HG02885 (cell line): Measurements from ENCODE around the gene CBARP.
"Not testable (repeated sequence)": the region's sequence is repeated elsewhere in the genome, so short reads cannot be mapped to it uniquely, and the experiment has no call there.

Experiments used
- ATAC-seq: cut with Tn5 transposase; IDR thresholded peaks from one replicate; pipeline ENCODE4 v1.9.1; 2021; ENCODE audit warnings: mild to moderate bottlenecking; ENCODE audit not compliant: unreplicated experiment, poor library complexity

Gene CBARP

DNA sequence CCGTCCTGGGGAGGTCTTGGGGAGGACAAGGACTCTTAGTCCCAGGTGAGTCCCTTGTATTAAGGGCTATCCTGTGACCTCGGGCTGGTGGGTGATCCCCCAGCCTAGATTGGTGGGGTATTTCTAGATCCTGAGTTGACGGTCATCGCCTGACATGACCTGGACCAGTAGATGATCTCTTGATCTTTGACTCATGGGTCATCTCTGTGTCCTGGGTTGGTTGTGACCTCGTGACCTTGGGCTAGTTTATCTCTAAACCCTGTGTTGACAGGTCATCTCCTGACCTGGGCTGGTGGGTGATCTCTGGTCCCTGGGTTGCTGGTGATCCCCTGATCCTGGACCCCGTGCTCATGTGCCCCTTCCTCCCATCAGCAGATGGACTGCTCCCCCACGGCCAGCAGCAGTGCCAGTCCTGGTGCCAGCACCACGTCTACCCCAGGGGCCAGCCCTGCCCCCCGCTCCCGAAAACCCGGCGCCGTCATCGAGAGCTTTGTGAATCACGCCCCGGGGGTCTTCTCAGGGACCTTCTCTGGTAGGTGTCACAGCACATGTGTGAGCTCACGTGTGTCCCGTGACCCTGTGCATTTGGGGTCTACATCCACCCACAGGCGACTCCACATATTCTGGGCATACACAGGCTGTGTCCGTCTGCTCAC, 16.9 kb upstream of the CBARP start:
- no peak for ATAC-seq

DNA sequence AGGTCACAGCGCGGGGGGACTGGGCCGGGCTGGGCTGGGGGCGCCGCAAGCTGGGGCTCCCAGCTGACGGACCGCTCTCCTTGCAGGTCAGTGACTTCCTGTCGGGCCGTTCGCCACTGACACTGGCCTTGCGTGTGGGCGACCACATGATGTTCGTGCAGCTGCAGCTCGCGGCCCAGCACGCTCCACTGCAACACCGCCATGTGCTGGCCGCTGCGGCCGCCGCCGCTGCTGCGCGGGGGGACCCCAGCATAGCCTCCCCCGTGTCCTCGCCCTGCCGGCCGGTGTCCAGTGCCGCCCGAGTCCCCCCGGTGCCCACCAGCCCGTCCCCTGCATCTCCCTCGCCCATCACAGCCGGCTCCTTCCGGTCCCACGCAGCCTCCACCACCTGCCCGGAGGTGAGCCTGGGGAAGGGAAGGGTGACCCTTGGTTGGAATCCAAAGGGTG, 16.3 kb upstream of the CBARP start:
- no peak for ATAC-seq

DNA sequence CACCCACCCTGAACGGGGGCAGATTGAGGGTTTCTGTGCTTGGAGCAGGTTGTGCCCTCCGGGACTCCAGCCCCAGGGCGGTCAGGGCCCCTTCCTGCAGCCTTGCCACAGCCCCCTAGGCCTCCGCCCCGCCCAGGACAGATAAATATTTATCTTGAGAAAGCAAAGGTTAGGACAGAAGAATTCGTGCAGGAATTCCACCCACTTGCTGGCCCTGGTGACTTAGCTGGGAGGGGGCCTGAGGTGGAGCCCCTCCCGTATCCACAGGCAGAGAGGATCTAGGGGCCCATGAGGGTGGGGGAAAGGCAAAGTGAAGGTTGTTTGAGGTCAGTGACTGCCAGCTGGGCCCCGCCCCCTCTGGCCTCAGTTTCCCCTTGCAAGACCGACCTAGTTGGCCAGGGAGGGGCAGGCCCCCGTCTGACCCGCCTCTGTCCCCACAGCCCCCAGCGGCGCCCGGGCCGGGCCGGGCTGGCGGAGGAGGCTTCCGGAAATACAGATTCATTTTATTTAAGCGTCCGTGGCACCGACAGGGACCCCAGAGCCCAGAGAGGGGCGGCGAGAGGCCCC, 15.8 kb upstream of the CBARP start:
- no peak for ATAC-seq

DNA sequence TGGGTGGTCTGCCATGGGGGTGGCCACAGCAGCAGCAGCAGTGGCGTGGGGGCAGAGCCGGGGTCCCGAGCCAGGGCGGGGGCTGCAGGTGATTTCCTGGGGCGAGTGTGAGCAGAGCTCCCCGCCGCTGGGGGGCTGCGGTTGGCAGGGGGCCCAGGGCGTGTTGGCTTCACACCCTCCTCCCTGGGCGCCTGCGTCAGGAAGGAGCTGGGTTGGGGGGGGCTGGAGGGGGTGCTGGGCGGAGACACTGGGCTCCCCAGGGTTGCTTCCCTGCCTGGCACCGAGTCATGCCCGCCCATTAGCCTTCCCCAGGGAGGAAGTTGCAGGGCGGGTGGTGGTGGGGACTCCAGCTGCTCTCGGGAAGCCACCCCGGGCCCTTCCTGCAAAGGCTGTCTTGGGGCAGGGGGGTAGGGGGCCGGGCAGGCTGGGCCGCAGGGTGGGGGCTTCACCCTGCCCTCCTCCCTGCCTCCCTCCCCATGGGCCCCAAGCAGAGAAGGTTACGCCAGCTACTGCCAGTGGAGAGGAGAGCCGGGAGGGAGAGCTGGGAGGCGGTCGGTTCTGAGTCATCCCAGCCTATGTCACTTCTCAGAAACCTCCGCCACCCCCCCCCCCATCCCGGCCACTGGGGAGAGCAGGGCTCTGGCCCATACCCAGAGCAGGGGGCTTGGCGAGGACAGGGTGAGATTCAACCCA, 15.2 kb upstream of the CBARP start:
- no peak for ATAC-seq

DNA sequence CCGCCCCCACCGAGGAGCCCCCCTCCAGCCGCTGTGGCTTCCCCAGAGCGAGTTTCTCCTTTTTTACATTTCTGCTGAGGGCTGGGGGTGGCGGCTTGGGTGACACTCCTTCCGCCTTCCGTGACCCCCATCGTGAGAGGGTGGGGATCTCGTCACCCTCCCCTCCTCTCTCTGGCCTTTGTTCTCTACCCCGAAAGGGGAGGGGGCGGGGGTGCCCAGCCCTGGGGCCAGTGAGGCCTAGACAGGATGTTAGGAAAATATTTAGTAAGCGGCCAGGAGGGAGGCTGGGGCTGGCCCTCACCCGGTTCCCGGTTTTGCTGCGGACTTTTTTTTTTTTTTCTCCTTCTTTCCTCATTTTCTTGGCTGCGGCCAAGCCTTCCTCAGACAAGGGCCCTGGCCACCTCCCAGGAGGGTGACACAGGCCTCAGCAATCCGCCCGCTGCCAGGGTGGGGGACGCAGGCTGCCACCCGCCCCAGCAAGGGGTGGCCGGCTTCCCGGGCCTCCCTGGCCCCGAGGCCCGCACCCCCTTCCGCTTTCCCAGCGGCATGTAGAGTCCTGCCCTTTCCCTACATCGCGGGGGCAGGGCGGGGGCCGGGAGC, 14.5 kb upstream of the CBARP start:
- no peak for ATAC-seq

DNA sequence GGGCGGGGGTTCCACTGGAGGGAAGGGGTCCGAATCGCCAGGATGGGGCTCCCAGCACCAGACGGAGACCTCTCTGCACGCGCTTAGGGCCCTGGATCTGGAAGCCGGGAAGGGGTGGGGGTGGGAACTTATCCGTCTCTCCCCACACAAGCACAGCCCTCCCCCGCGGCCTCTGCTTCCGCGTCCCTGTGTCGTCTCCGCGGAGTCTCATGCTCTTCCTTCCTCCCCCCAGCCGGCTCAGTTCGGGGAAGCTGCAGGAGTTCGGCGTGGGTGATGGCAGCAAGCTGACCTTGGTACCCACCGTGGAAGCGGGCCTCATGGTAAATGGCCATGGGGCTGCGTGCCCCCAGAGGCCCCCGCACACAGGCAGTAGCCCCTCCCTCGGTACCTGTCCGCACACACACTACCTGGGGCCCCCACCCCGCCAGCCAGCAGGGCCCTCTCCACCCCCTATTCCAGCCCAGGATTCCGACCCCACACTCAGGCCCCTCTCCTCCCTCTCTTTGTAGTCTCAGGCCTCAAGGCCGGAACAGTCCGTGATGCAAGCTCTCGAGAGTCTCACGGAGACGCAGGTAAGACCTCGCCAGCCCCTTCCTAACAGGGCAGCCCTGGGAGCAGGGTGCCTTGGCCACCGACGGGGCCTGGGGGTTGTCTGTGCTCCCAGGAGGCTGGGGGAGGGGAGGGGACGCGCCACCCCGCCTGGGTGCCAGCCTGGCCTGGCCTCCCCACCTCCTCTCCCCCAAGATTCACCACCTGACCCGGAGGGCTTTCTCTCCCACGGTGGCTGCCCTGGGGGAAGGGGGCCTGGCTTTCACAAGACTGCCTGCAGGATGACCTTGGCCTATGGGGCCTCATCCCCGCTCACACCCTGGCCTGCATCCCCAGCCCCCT, 13.8 kb upstream of the CBARP start:
- no peak for ATAC-seq

DNA sequence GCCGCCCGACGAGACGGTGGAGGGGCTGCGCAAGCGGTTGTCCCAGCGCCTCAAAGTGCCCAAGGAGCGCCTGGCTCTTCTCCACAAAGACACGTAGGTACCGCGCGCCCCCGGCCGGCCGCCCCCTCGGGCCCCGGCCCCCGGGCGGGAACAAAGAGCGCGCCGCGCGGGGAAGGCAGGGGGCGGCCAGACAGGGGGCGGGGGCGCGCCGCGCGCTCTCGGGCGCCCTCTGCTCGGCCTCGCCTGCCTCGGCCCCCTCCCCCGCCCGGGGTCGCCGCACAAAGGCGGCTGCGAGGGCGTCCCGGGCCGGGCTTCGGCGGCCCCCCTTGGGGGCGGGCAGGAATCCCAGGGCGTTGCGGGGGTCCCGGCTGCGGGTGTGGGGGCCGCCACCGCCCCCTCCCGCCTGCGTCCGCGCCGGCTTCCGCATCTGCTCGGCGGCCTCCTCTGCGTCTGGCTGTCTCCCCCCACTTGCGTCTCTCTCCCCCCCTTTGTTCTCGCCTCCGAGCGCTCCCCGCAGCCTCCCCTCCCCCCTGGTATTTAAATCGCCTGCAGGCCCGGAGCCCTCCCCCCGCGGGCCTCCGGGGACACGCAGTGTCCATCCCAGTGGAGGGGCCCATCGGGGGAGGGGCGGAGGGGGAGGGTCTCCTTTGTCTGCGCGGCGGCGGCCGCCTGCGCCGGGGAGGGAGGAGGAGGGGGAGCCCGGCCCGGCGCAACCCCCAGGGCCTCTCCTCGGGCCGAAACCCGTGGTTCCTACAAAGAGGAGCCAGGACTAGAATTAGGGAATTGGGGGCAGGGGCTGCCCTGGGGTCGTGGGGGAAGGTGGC, 12.8 kb upstream of the CBARP start:
- ATAC-seq: no peak

DNA sequence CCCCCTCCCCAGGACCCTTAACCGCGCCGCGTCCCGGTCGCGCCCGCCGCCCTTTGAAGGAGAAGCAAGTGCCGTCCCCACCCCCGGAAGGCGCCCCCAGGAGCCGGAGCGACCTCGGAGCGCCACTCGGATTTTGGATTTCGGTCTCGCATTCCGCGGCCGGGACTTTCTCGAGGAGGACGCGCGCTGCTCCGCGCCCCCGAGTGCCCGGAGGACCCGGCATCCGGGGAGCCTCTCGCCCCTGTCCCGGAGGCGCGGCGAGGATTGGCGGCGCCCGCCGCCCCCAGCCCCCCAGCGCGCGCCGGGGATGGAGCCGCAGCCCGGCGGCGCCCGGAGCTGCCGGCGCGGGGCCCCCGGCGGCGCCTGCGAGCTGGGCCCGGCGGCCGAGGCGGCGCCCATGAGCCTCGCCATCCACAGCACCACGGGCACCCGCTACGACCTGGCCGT, 12.2 kb upstream of the CBARP start:
- ATAC-seq: no peak

DNA sequence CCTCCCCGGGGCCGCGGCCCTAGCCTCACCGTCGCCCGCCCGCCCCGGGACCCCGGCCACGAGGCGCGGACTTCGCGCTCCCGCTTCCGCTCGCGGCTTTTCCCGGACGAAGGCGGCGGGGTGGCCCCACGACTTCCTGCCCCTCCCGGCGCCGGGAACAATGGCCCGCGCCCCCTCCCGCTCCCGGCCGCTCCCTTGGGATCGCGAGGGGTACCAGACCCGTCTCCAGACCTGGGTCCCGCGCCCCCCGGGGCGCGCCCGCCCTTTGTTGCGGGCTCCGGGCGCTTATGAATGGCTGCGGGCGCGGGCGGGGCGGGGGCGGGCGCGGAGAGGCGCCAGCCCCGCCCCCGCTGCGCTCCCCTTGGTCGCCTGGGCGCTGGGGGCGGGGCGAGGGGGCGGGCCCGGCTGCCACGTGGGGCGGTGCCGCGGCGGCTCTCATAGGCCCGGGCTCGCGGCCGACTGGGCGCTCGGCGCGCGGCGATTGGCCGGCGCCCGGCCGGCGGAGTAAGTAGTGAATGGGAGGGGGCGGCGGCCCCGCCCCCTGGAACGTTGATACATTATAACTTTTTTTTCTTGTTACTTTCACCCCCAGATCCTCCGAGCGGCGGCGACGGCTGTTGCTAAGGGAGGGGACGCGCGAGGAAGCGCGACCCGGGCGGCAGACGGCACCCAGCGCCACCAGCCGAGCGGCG, 11.6 kb upstream of the CBARP start:
- peak; percentile 58 for ATAC-seq

DNA sequence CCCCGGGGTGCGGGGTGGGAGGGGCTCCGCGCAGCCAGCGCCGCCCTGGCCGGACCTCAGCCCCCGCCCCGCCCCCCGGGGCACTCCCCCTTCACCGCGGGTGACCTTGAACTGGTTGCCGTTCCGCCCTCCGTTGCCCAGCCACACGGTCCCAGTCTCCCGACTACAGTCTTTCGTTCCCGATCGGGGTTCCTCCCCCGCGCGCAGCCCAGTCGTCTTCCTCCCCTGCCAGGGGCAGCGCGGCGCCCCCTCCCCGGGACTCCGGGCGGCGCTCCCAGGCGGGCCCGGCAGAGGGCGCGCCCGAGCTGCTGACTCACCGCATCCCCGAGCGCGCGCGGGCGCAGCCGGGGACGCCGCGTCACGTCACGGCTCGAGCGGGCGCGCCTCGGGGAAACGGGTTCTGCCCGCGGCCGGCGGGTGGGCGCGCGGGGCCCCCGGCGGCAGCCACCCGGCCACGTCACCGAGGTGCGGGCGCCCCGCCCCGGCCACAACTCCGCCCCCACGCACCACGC, 11.0 kb upstream of the CBARP start:
- ATAC-seq: peak; percentile 35

DNA sequence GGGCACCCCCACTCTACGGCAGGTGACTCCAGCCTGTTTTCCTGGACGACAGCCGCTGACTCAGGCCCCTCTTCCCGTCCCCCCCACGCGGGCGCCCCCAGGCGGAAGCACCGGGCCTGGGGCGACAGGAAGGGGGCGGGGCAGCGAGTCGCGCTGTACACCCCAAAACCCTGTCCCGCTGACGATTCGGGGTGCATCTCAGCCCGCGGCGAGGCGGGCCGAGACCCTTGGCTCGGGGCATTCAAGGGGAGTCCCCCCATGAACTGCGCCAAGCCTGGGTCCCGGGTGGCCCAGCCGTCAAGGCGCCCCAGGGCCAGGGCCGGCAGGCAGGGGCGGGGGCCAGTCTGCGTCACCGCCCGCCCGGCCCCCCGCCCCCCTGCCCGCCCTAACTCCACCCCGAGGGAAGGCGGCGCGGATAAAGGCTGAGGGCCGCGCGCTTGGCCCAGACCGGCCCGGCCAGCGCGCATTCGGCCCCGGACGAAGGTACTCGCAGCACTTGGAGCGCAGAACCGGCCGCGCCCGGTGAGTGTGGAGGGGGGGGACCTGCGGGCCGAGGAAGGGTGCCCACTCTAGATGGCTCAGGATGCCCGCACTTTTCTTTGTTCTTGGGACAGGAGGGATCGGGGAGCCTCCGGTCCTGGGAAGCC, 10.5 kb upstream of the CBARP start, which contains the start of gene MIDN:
TSS of gene MIDN (plus strand) at position 445 of the 647 bp plus-strand sequence. CDS start 1,714 bp downstream, outside the sequence.
- peak; percentile 20 for ATAC-seq

DNA sequence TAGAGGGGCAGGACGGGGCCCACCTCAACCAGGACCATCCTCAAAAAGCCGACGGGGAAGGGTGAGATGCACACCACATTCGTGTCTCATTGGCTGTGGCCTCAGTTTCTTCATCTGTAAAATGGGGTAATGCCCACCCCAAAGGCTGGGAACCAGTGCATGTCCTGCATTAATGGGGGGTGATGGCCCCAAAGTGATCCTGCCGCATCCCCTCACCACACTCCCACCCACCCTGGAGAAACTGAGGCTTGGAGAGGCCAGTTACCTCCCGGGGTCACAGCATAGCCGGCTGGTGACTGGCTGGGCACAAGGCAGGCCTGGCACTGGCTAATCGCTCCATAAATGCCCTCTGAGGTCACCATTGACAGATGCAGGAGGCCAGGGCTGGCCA, 9.9 kb upstream of the CBARP start:
- no peak for ATAC-seq

DNA sequence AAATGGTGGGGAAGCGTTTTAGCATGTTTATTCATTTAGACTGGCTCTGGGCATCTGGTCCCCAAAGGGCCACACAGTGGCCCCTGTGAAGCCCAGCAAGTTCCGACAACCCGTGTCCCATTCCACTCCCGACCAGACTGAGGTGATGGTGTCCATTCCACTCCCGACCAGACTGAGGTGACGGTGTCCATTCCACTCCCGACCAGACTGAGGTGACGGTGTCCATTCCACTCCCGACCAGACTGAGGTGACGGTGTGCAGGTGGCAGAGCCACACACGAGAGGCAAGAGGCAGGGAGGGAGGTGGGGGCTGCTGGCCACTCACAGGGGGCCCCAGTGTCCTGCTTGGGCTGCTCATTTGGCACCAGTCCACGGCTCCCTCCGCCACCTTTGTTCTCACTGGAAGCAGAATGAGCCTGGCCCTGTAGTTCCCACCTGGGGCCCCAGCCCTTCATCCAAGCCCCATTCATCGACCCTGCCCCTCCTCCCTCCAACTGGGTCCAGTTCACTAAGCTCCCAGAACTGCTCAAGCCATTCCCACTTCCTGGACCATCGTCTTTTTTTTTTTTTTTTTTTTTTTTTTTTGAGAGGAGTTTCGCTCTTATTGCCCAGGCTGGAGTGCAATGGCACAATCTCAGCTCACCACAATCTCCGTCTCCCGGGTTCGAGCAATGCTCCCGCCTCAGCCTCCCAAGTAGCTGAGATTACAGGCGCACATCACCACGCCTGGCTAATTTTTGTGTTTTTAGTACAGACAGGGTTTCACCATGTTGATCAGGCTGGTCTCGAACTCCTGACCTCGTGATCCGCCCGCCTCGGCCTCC, 8.7 kb upstream of the CBARP start:
- ATAC-seq: not testable (repeated sequence)

DNA sequence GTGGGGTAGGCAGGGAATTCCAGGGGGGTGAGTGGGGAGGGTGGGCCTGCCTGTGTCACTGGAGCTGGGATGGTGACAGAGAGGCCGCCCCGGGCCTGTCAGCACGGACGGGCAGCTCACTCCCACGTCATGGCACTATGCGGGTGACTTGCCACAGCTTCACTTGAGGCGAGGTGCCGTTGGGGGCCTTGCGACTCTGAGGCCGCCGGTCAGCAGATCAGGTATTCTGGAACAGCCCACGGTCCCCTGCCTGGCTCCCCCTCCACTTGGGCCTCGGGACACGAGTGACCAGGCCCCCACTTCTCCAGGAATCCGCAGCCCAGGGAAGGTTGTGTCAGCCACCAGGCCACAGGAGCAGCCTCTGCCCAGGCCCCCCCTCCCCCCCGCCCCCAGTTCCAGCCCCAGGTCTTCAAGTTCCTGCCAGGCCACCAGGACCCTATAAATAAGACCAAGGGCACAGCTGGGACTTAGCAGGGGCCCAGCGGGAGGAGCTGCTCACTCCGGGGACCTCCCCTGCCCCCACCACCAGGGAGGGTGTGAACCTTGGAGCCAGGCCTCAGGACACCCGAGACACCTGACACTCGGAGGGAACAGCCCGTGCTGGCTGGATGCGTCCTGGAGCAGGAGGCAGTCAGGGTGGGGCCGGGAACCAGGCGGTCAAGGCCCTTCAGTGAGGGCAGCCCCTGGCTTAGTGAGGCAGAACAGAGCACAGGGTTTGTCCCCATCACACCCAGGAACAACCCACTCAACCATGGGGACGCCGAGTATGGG, 7.9 kb upstream of the CBARP start:
- no peak for ATAC-seq

DNA sequence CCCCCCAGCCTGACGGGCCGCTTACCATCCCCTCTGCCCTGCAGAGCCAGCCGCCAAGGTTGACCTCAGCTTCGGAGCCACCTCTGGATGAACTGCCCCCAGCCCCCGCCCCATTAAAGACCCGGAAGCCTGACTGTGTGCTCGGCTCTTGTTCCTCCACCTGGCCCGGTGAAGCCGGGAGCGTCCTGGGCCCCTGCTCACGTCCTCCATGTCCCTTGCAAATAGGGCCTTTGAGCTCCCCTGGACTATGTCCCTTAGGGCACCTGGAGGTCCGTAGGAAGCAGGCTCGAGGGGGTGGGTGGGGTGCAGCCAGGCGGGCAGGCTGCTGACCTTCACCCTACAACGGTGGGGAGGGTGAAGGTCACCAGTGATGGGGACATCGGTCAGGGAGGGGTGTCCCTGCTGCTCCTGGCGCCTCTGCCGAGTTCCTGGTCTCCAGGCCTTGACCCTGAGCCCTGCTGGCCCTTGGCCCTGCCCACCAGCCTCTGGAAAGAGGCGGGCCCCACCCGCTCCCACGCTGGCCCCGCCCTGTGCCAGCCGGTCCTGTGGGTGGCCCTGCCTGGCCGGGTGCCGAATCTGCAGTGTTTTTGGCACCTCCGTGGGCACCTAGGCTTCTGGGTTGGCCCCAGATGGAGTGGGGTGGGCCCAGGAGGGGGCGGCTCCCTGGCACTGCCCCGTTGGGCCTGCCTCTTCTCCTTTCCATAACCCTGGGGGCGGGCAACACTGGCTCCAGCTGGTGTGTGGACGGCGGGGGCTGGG, 7.1 kb upstream of the CBARP start:
- ATAC-seq: no peak
